Naive thymus-derived CD4-positive, alpha-beta T cell (primary cell): ENCODE measurements around the gene BSN. TPM values are rescaled to one million over a fixed set of nuclear protein-coding genes. Genes with fewer than 3 reads are reported as not detected.

ENCODE experiments used
- ATAC-seq: fragments of 150-1000 bp; cut with Tn5 transposase; 2 replicates; pipeline ENCODE4 v1.10.0; 2021; ENCODE audit warnings: mild to moderate bottlenecking, moderate library complexity
- CTCF ChIA-PET: fragments of 350-600 bp; sonication (Branson Sonifier 250); formaldehyde crosslinking; loops from one replicate; lab custom pipeline; 2021; ENCODE audit warnings: antibody characterized with exemption; lab: Charles Lee
- POLR2A ChIA-PET: fragments of 350-600 bp; sonication (Branson Sonifier 250); formaldehyde crosslinking; loops from one replicate; lab custom pipeline; 2021; ENCODE audit warnings: antibody characterized with exemption, inconsistent platforms; lab: Charles Lee
- DNase-seq, 9 donors: peaks; one replicate each; pipeline versions ENCODE4 v3.0.0 to v3.0.0-alpha.2; 2020 to 2022; ENCODE audit warnings: mixed read lengths in 1 of 9
- H3K27ac ChIP-seq: one replicate; pipeline ENCODE4 v1.7.0; 2013; ENCODE audit warnings: mild to moderate bottlenecking, low read depth, low read length, moderate library complexity
- H3K27me3 ChIP-seq, 2 donors: one replicate each; pipeline ENCODE4 v1.7.0; 2013; ENCODE audit warnings: low read length in 2 of 2, mild to moderate bottlenecking in 2 of 2, moderate library complexity in 2 of 2; ENCODE audit not compliant: control insufficient read depth in 2 of 2, insufficient read depth in 2 of 2
- H3K36me3 ChIP-seq, 3 experiments: 1 replicate in 2 of 3; 2 replicates in 1 of 3; pipeline ENCODE4 v1.7.0; 2013; ENCODE audit warnings: low read length in 3 of 3, mild to moderate bottlenecking in 3 of 3, moderate library complexity in 1 of 3; ENCODE audit not compliant: insufficient read depth in 3 of 3, control insufficient read depth in 2 of 3
- H3K4me1 ChIP-seq, 2 donors: one replicate each; pipeline ENCODE4 v1.7.0; 2013; ENCODE audit warnings: low read length in 2 of 2, mild to moderate bottlenecking in 2 of 2, moderate library complexity in 1 of 2; ENCODE audit not compliant: control insufficient read depth in 2 of 2, insufficient read depth in 2 of 2
- H3K4me3 ChIP-seq: 2 replicates; pipeline ENCODE4 v1.7.0; 2013; ENCODE audit warnings: mild to moderate bottlenecking, low read length
- H3K9me3 ChIP-seq, 3 experiments: 1 replicate in 2 of 3; 2 replicates in 1 of 3; pipeline ENCODE4 v1.7.0; 2013; ENCODE audit warnings: low read length in 3 of 3; ENCODE audit not compliant: control insufficient read depth in 2 of 3
- H3K27ac Mint-ChIP-seq, 9 donors: one replicate each; pipeline ENCODE4 v1.8.0; 2020 to 2022; ENCODE audit warnings: mixed read lengths in 9 of 9, mild to moderate bottlenecking in 8 of 9, moderate library complexity in 5 of 9, inconsistent platforms in 2 of 9
- H3K27me3 Mint-ChIP-seq, 5 donors: one replicate each; pipeline ENCODE4 v1.8.0; 2021 to 2022; ENCODE audit warnings: mixed read lengths in 5 of 5, mild to moderate bottlenecking in 1 of 5
- H3K36me3 Mint-ChIP-seq, 5 donors: one replicate each; pipeline ENCODE4 v1.8.0; 2020 to 2022; ENCODE audit warnings: mixed read lengths in 5 of 5, mild to moderate bottlenecking in 3 of 5, inconsistent platforms in 1 of 5
- H3K4me1 Mint-ChIP-seq, 7 donors: one replicate each; pipeline ENCODE4 v1.8.0; 2020 to 2022; ENCODE audit warnings: mixed read lengths in 7 of 7, mild to moderate bottlenecking in 3 of 7, inconsistent platforms in 1 of 7
- H3K4me3 Mint-ChIP-seq, 10 donors: one replicate each; pipeline ENCODE4 v1.8.0; 2020 to 2022; ENCODE audit warnings: mild to moderate bottlenecking in 10 of 10, mixed read lengths in 10 of 10, moderate library complexity in 6 of 10, inconsistent platforms in 2 of 10
- H3K9me3 Mint-ChIP-seq, 11 donors: one replicate each; pipeline ENCODE4 v1.8.0; 2020 to 2022; ENCODE audit warnings: mixed read lengths in 11 of 11, mild to moderate bottlenecking in 4 of 11, inconsistent platforms in 1 of 11, moderate library complexity in 1 of 11
- intact Hi-C, 2 donors: fragments of 100-400 bp; cut with micrococcal nuclease; formaldehyde crosslinking; loops; one replicate each; pipeline ENCODE4 v1.15.1; 2023
- polyA plus RNA-seq, 2 donors: library from polyadenylated mRNA; unstranded; fragments of 300-500 nt; fragmentation: Illumina TruSeq; gene quantifications; one replicate each; pipeline ENCODE4 v1.2.3, GENCODE V29; 2021
- total RNA-seq, 6 experiments: library from RNA in 5 of 6; stranded (reverse) in 5 of 6; gene quantifications; 1 replicate in 5 of 6; 2 replicates in 1 of 6; pipeline ENCODE4 v1.2.3 and lab custom pipeline; 2021 to 2026

The BSN gene
- total and polyA plus RNA-seq, 7 experiments from 2014 or later = 0.12 to 0.16 (median 0.14) TPM; not detected in 2

- Histone ChIP-seq H3K27me3 (no peaks in the 10 kb centered on the region), H3K9me3 (no peaks in the 10 kb centered on the region), H3K27ac (no peak overlapping the region), H3K36me3 (no peaks in the 10 kb centered on the region), H3K4me1 (no peaks in the 10 kb centered on the region), H3K4me3 (no peak overlapping the region)
- Mint-ChIP-seq H3K36me3 (peaks cover 0 to 5% (median 0%) of the 10 kb centered on the region in 5 donors), H3K27ac (no peak overlapping the region), H3K4me3 (no peak overlapping the region), H3K27me3 (peaks cover 4 to 14% (median 11%) of the 10 kb centered on the region in 5 donors), H3K4me1 (peaks cover 0 to 13% (median 0%) of the 10 kb centered on the region in 7 donors), H3K9me3 (peaks cover 0 to 8% (median 0%) of the 10 kb centered on the region in 11 donors)
- ATAC-seq = no peak
- DNase-seq = no peak
- intact Hi-C loops = no loop called here
- CTCF ChIA-PET = no interaction called here
- POLR2A ChIA-PET = no interaction called here
Measured at GRCh38 chr3:49629866-49630265, 75.6 kb downstream of the BSN start.

GRCh38 chr3:49630784-49631183, 76.5 kb downstream of the BSN start:
- peaks cover 0 to 5% (median 0%) of the 10 kb centered on the region in 5 donors for H3K36me3 Mint-ChIP-seq
- ATAC-seq (no peak), DNase-seq (no peak)
- H3K4me1 Mint-ChIP-seq = peaks cover 0 to 13% (median 0%) of the 10 kb centered on the region in 7 donors
- intact Hi-C loops = no loop called here
- H3K27ac Mint-ChIP-seq = no peak overlapping the region
- ChIA-PET POLR2A (no interaction called here), CTCF (no interaction called here)
- Histone ChIP-seq H3K9me3 (no peaks in the 10 kb centered on the region), H3K4me3 (no peak overlapping the region), H3K36me3 (no peaks in the 10 kb centered on the region), H3K4me1 (no peaks in the 10 kb centered on the region), H3K27me3 (no peaks in the 10 kb centered on the region), H3K27ac (no peak overlapping the region)
- H3K9me3 Mint-ChIP-seq = peaks cover 0 to 8% (median 0%) of the 10 kb centered on the region in 11 donors
- no peak overlapping the region for H3K4me3 Mint-ChIP-seq
- peaks cover 4 to 14% (median 11%) of the 10 kb centered on the region in 5 donors for H3K27me3 Mint-ChIP-seq

GRCh38 chr3:49634736-49635135, 80.5 kb downstream of the BSN start:
- DNase-seq (no peak), ATAC-seq (no peak)
- POLR2A ChIA-PET = no interaction called here
- Mint-ChIP-seq H3K4me3 (no peak overlapping the region), H3K27ac (no peak overlapping the region), H3K9me3 (peaks cover 0 to 8% (median 0%) of the 10 kb centered on the region in 11 donors), H3K27me3 (peaks cover 4 to 14% (median 9%) of the 10 kb centered on the region in 5 donors), H3K4me1 (peaks cover 0 to 7% (median 0%) of the 10 kb centered on the region in 7 donors), H3K36me3 (peaks cover 0 to 5% (median 0%) of the 10 kb centered on the region in 5 donors)
- intact Hi-C loops = no loop called here
- Histone ChIP-seq H3K27ac (no peak overlapping the region), H3K36me3 (no peaks in the 10 kb centered on the region), H3K9me3 (no peaks in the 10 kb centered on the region), H3K4me1 (no peaks in the 10 kb centered on the region), H3K27me3 (no peaks in the 10 kb centered on the region), H3K4me3 (no peak overlapping the region)
- CTCF ChIA-PET = no interaction called here

GRCh38 chr3:49636883-49637609, 82.8 kb downstream of the BSN start:
- no peak overlapping the region for H3K27ac ChIP-seq
- no peaks in the 10 kb centered on the region for H3K9me3 ChIP-seq
- Mint-ChIP-seq H3K4me3 (no peak overlapping the region), H3K4me1 (peaks cover 0 to 7% (median 0%) of the 10 kb centered on the region in 7 donors), H3K27ac (peak overlapping the region in 1 of 9 donors; percentile 57), H3K36me3 (no peaks in the 10 kb centered on the region), H3K27me3 (peaks cover 0 to 3% (median 1%) of the 10 kb centered on the region in 5 donors), H3K9me3 (no peaks in the 10 kb centered on the region)
- ChIA-PET CTCF (interaction anchor here (0.9 kb wide), 1 partner anchor 9 kb away, joined by 3 read pairs; no protein-coding TSS in a partner anchor), POLR2A (no interaction called here)
- no peak overlapping the region for H3K4me3 ChIP-seq
- DNase-seq (no peak), ATAC-seq (no peak)
- intact Hi-C loops = no loop called here
- H3K36me3 ChIP-seq = no peaks in the 10 kb centered on the region
- H3K4me1 ChIP-seq = no peaks in the 10 kb centered on the region
- no peaks in the 10 kb centered on the region for H3K27me3 ChIP-seq

DNA sequence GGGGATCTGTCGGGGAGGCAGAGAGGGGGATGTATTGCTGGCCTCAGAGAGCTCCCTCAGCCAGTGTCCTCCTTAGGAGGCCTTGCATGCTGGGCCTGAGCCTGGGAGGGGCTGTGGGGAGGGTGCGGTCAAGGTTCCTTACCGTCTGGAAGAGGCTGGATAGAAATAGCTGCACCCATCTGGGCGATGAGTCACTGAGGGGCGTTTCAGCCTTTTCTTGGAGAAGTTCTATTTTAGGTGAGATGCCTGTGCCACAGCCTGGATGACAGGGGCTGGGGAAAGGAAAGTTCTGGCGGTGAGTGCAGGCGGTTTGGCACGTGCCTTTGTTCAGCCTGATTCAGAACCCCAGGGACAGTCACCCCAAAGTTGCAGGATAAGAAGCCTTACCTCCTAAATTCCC, 84.2 kb downstream of the BSN start:
- no peak overlapping the region for H3K4me3 ChIP-seq
- H3K4me1 ChIP-seq = no peaks in the 10 kb centered on the region
- no peak overlapping the region for H3K27ac ChIP-seq
- H3K36me3 Mint-ChIP-seq = no peaks in the 10 kb centered on the region
- H3K27me3 ChIP-seq = no peaks in the 10 kb centered on the region
- ATAC-seq = no peak
- intact Hi-C loops = no loop called here
- H3K27ac Mint-ChIP-seq = no peak overlapping the region
- POLR2A ChIA-PET = no interaction called here
- CTCF ChIA-PET = no interaction called here
- H3K4me1 Mint-ChIP-seq = peaks cover 0 to 7% (median 0%) of the 10 kb centered on the region in 7 donors
- H3K9me3 ChIP-seq = no peaks in the 10 kb centered on the region
- no peaks in the 10 kb centered on the region for H3K36me3 ChIP-seq
- H3K4me3 Mint-ChIP-seq = no peak overlapping the region
- H3K9me3 Mint-ChIP-seq = no peaks in the 10 kb centered on the region
- DNase-seq = no peak
- peaks cover 0 to 3% (median 0%) of the 10 kb centered on the region in 5 donors for H3K27me3 Mint-ChIP-seq

DNA sequence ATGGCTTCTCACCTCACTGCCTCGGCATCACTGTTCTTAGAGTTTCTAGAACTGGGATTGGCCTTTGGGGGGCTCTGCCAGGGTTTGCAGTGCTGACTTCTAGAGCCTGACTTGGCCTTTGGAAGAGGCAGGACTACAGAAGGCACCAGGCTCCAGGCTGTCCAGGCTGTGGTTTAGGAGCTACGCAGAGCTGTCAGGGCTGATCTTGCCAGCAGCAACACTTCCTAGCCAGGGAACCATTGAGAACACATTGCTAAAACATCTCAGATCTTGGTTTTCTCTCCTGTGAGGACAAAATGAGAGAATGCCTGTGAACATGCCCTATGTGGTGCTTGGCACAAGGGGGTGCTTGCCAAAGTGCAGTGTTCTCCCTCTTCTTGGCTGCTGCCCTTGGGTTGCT, 85.3 kb downstream of the BSN start:
- Histone ChIP-seq H3K4me3 (no peak overlapping the region), H3K27me3 (no peaks in the 10 kb centered on the region), H3K4me1 (no peaks in the 10 kb centered on the region), H3K9me3 (no peaks in the 10 kb centered on the region), H3K36me3 (no peaks in the 10 kb centered on the region), H3K27ac (no peak overlapping the region)
- ATAC-seq (no peak), DNase-seq (no peak)
- ChIA-PET CTCF (no interaction called here), POLR2A (no interaction called here)
- no peaks in the 10 kb centered on the region for H3K36me3 Mint-ChIP-seq
- H3K9me3 Mint-ChIP-seq = no peaks in the 10 kb centered on the region
- intact Hi-C loops = no loop called here
- H3K4me3 Mint-ChIP-seq = no peak overlapping the region
- peaks cover 0 to 7% (median 0%) of the 10 kb centered on the region in 7 donors for H3K4me1 Mint-ChIP-seq
- H3K27me3 Mint-ChIP-seq = peaks cover 0 to 3% (median 0%) of the 10 kb centered on the region in 5 donors
- H3K27ac Mint-ChIP-seq = no peak overlapping the region

GRCh38 chr3:49641292-49641691, 87.0 kb downstream of the BSN start:
- Mint-ChIP-seq H3K4me1 (peaks cover 0 to 6% (median 0%) of the 10 kb centered on the region in 7 donors), H3K27me3 (peaks cover 0 to 3% (median 0%) of the 10 kb centered on the region in 5 donors), H3K4me3 (no peak overlapping the region), H3K36me3 (no peaks in the 10 kb centered on the region), H3K9me3 (no peaks in the 10 kb centered on the region), H3K27ac (no peak overlapping the region)
- ATAC-seq (no peak), DNase-seq (no peak)
- intact Hi-C loops = no loop called here
- no peaks in the 10 kb centered on the region for H3K36me3 ChIP-seq
- no peak overlapping the region for H3K27ac ChIP-seq
- CTCF ChIA-PET = no interaction called here
- H3K9me3 ChIP-seq = no peaks in the 10 kb centered on the region
- H3K4me1 ChIP-seq = no peaks in the 10 kb centered on the region
- no peak overlapping the region for H3K4me3 ChIP-seq
- POLR2A ChIA-PET = no interaction called here
- no peaks in the 10 kb centered on the region for H3K27me3 ChIP-seq
